NCI-H748 (cell line): ENCODE measurements around the gene CFAP126.
"Not testable (repeated sequence)": the region's sequence is repeated elsewhere in the genome, so short reads cannot be mapped to it uniquely, and the experiment has no call there.

Source experiments
- DNase-seq: peaks from one replicate; lab custom pipeline; 2025; ENCODE audit not compliant: unreplicated experiment; lab: John Stamatoyannopoulos, UW

The CFAP126 gene

GRCh38 chr1:161382214-161383019 lies 14.7 kb upstream of the CFAP126 start:
- DNase-seq: peak; percentile 55

GRCh38 chr1:161381707-161382106 lies 14.0 kb upstream of the CFAP126 start:
- no peak for DNase-seq

- DNase-seq: no peak
Observed at GRCh38 chr1:161379071-161379470, 11.4 kb upstream of the CFAP126 start.

- no peak for DNase-seq
Observed at GRCh38 chr1:161378014-161378413, 10.3 kb upstream of the CFAP126 start.

GRCh38 chr1:161374373-161374772 lies 6.7 kb upstream of the CFAP126 start:
- DNase-seq: no peak

GRCh38 chr1:161373442-161373841 lies 5.8 kb upstream of the CFAP126 start:
- DNase-seq: no peak

GRCh38 chr1:161365207-161365606 lies 2.5 kb downstream of the CFAP126 start:
- no peak for DNase-seq

GRCh38 chr1:161364332-161364731 lies 3.3 kb downstream of the CFAP126 start:
- no peak for DNase-seq

- no peak for DNase-seq
Observed at GRCh38 chr1:161359291-161359690, 8.4 kb downstream of the CFAP126 start.

GRCh38 chr1:161357073-161357472 lies 10.6 kb downstream of the CFAP126 start:
- no peak for DNase-seq

- no peak for DNase-seq
Observed at GRCh38 chr1:161351482-161351881, 16.2 kb downstream of the CFAP126 start.

GRCh38 chr1:161350671-161351070 lies 17.0 kb downstream of the CFAP126 start:
- no peak for DNase-seq

GRCh38 chr1:161342821-161343220 lies 24.9 kb downstream of the CFAP126 start:
- DNase-seq: no peak

GRCh38 chr1:161342177-161342576 lies 25.5 kb downstream of the CFAP126 start:
- no peak for DNase-seq

- DNase-seq: no peak
Observed at GRCh38 chr1:161335796-161336195, 31.9 kb downstream of the CFAP126 start.

GRCh38 chr1:161333166-161333565 lies 34.5 kb downstream of the CFAP126 start:
- no peak for DNase-seq

- no peak for DNase-seq
Observed at GRCh38 chr1:161330346-161330745, 37.3 kb downstream of the CFAP126 start.

GRCh38 chr1:161324020-161324419 lies 43.7 kb downstream of the CFAP126 start:
- DNase-seq: no peak

- not testable (repeated sequence) for DNase-seq
Observed at GRCh38 chr1:161315841-161316674, 51.6 kb downstream of the CFAP126 start.
